ENCODE data around the gene GPX6.
A peak's percentile ranks its signal among the peaks of the same experiment; 100 is the strongest.
"Not testable (repeated sequence)": the region's sequence is repeated elsewhere in the genome, so short reads cannot be mapped to it uniquely, and the experiment has no call there.

GPX6 gene

DNA sequence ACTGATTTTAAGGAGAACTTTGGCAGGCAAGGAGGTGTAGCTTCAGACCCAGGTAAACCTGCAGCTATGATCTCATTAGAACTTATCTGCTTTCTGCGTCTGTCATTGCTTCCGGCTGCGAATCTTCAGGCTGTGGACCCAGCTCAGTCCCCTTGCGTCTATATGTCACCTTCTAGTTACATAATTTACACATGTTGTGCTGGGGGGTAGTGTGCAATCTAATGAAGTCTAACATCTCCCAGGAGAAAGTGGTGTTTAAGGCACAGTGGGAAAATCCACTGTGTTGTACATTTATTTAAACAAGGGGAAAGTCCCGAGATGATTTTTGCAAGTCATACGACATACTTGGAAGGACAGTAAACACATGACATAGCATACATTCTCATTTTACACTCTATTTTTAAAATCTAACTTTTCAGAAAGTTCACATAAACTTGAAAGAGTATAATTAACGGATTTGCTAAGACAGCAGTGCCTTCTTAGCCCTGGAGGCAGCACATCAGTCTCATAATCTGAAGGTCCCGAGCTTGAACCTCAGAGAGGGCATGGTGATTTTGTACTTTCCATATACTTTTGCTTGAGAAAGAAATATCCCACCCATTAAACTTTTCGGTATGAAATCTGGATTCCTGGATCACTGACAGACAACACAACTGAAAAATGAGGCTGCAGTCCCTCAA is 35.2 kb downstream of the GPX6 start:
- DNase-seq, result no peak

GRCh38 chr6:28478518-28478917 is 37.1 kb downstream of the GPX6 start:
- DNase-seq, result peak; percentile 16

DNA sequence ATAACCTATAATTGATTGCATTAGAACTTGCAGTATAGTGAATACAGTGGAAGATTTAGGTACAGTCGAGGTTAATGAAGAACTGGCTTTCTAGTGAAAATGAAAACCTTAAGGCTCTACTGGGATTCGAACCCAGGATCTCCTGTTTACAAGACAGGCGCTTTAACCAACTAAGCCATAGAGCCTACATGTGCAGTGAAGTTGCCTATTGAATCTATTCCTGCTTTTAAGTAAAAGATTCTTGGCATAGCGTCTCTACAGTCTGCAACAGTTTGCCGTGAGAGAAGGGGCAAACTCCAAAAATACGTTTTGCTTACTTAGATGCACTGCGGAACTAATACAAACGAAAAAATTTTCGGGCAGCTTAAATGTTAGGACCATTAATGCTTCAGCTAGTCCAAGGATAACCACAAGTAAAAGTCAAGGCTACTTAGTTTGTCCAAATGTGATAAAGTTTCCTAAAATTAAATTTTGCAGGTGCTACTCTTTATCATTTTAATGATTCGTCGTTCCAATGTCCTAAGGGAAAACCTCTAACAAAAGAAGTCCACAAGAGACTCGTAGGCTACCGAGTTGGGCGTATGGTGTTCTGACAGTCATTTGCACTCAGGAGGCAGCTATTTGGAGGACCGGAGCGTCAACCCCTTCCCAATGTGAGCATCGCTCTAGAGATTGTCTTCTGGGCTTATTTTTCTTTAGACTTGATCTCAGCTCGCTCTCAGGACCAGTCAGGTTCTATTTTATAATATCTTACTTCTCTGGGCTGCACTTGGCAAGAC is 41.0 kb downstream of the GPX6 start:
- peak; percentile 85 for DNase-seq

DNA sequence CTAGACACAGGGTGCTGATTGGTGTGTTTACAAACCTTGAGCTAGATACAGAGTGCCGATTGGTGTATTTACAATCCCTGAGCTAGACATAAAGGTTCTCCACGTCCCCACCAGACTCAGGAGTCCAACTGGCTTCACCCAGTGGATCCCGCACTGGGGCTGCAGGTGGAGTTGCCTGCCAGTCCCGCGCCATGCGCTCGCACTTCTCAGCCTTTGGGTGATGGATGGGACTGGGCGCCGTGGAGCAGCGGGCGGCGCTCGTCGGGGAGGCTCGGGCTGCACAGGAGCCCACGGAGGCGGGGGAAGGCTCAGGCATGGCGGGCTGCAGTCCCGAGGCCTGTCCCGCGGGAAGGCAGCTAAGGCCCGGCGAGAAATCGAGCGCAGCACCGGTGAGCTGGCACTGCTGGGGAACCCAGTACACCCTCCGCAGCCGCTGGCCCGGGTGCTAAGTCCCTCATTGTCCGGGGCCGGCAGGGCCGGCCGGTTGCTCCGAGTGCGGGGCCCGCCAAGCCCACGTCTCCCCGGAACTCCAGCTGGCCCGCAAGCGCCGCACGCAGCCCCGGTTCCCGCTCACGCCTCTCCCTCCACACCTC is 46.3 kb downstream of the GPX6 start:
- not testable (repeated sequence) for DNase-seq

DNA sequence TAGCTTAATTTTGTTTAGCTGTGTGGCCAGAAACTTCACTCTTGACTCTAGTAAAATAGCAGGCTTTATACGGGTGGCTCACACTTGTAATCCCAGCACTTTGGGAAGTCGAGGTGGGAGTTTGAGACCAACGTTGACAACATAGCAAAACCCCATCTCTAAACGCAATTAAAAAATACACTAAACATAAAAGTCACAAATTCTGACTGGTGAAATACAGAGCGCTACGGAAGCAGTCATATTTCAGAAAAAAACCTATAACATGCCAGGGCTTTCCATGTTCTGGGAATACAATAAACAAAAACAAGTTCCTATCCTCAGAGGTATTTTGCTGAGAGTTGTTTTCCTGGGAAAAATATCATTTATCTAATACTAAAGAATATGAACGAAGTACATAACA is 47.5 kb downstream of the GPX6 start:
- no peak for DNase-seq

DNA sequence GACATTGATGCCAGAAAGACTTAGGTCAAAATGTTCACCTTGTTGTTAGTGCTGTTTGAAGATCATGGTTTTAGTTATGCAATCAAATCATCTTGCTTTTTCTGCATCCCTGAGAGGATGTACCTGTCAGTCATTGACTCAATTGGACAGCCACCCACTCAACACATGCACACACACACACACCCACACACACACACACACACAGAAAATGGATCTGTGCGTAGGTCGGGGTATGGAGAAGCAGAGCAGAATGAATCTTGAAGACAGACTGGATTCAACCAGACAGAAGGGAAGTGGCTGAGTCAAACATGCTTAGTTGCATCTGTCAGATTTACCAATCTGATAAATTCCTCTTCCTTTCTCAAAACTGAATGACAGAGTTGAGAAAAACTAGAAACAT is 53.2 kb downstream of the GPX6 start:
- no peak for DNase-seq

- no peak for DNase-seq
Observed at GRCh38 chr6:28458568-28458967, 57.0 kb downstream of the GPX6 start.
